ENCODE results near the gene SCAMP5. TPM values are rescaled to one million over a fixed set of nuclear protein-coding genes. Genes with fewer than 3 reads are reported as not detected.

Gene SCAMP5
- total RNA-seq, 4 donors from 2014 or later = 1.5 to 14.1 (median 8.8) TPM

- H3K4me3 ChIP-seq = no peak overlapping the region
- peaks cover 0 to 14% (median 0%) of the 10 kb centered on the region in 3 donors for H3K36me3 ChIP-seq
- H3K9me3 ChIP-seq = no peaks in the 10 kb centered on the region
- TF ChIP-seq POLR2A (IDR thresholded peaks at IDR 0.05) = no peak
- no peak for TF ChIP-seq EP300 (IDR thresholded peaks at IDR 0.05)
- TF ChIP-seq CTCF (IDR thresholded peaks at IDR 0.05) = no peak
- DNase-seq (ENCODE audit: low spot score in 2 of 2) = no peak
- peaks cover under 1 to 41% (median 11%) of the 10 kb centered on the region in 4 donors for H3K4me1 ChIP-seq
- H3K27me3 ChIP-seq = no peaks in the 10 kb centered on the region
- 78 to 80% methylated on average over 6 of the region's 6 CpGs for WGBS, 2 donors
- H3K27ac ChIP-seq = peak overlapping the region in 2 of 4 donors; percentile 22 to 32
Measured at GRCh38 chr15:75037685-75038084, 42.3 kb downstream of the SCAMP5 start.

DNA sequence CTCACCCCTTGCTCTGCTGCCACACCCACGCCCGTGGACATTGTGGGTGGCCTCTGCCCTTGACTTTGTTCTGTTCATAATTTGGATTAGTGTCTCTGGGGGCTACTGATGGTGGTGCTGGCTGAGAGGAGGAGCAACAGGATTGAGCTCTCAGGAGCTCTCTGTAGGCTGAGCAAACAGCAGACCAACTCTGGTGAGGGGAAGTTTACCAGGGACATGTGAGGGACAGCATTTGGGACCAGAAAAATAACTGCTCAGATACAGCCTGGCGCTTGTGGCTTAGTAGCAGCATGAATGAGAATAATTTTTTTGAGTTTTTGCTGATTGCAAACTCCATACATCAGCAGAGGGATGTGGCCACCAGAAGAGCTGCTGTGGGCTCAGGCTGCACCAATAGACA is 42.9 kb downstream of the SCAMP5 start:
- whole genome bisulfite sequencing, 2 donors = 51 to 61% methylated on average over 3 of the region's 3 CpGs
- no peak for TF ChIP-seq POLR2A (IDR thresholded peaks at IDR 0.05)
- no peak for TF ChIP-seq EP300 (IDR thresholded peaks at IDR 0.05)
- no peak for TF ChIP-seq CTCF (IDR thresholded peaks at IDR 0.05)
- peaks cover 0 to 14% (median 0%) of the 10 kb centered on the region in 3 donors for H3K36me3 ChIP-seq
- no peaks in the 10 kb centered on the region for H3K27me3 ChIP-seq
- peak overlapping the region in 1 of 4 donors; percentile 22 for H3K27ac ChIP-seq
- no peak for DNase-seq (ENCODE audit: low spot score in 2 of 2)
- peaks cover 3 to 46% (median 16%) of the 10 kb centered on the region in 4 donors for H3K4me1 ChIP-seq
- no peak overlapping the region for H3K4me3 ChIP-seq
- no peaks in the 10 kb centered on the region for H3K9me3 ChIP-seq

- 38 to 43% methylated on average over 12 of the region's 12 CpGs for WGBS, 2 donors
- TF ChIP-seq CTCF (IDR thresholded peaks at IDR 0.05) = peak; percentile 39 to 57 (median 49)
- peak in 1 of 2 donors; percentile 4 for TF ChIP-seq EP300 (IDR thresholded peaks at IDR 0.05)
- TF ChIP-seq POLR2A (IDR thresholded peaks at IDR 0.05) = no peak
- no peak overlapping the region for H3K4me3 ChIP-seq
- peak overlapping the region; percentile 85 to 95 (median 88) for H3K27ac ChIP-seq
- peaks cover 6 to 75% (median 51%) of the 10 kb centered on the region in 4 donors for H3K4me1 ChIP-seq
- H3K9me3 ChIP-seq = no peaks in the 10 kb centered on the region
- H3K36me3 ChIP-seq = peaks cover 0 to under 1% (median 0%) of the 10 kb centered on the region in 3 donors
- H3K27me3 ChIP-seq = no peaks in the 10 kb centered on the region
- peak; percentile 47 for DNase-seq (ENCODE audit: low spot score in 2 of 2)
Measured at GRCh38 chr15:75042730-75043508, 47.6 kb downstream of the SCAMP5 start.

DNA sequence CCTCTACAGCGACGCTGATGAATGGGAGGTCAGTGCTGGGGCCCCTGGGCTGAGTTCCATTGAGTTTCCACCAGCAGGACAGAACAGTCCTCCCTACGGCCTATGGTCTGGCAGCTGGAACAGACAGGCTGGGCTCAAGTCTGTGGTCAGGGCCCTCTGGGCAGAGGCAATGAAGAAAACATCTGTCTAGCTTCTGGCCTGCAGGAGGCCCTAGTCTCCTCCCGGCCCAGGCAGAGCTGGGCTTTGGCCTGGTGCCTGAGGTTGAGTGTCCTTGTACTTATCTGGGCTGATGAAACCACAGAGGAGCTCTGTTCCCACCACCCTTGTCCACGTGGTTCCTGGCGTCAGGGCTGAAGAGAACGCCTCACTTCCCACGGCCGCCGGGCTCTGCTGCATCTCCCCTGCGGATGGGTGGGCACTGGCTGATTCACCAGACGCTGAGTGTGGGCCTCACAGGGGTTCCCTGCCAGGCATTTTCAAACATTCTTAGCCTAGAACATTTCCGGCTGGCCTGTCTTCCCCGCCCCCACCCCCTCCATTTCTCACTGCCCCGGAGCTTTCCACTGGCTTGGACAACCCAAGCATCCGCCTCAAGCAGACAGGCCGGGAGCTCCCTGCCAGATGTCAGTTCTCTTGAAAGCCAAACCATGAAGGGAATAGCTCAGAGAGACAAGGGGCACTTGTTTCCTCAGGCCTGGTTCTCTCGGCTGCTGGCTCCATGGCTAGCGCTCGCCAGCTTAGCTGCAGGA is 48.3 kb downstream of the SCAMP5 start:
- peak; percentile 96 for DNase-seq (ENCODE audit: low spot score in 2 of 2)
- peaks cover 0 to 7% (median 0%) of the 10 kb centered on the region in 3 donors for H3K36me3 ChIP-seq
- WGBS, 2 donors = 10 to 14% methylated on average over 17 to 18 of the region's 20 CpGs
- peak overlapping the region; percentile 85 to 95 (median 88) for H3K27ac ChIP-seq
- no peaks in the 10 kb centered on the region for H3K27me3 ChIP-seq
- peak overlapping the region in 2 of 4 donors; percentile 8 to 32 for H3K4me3 ChIP-seq
- TF ChIP-seq CTCF (IDR thresholded peaks at IDR 0.05) = peak; percentile 37 to 75 (median 67)
- TF ChIP-seq POLR2A (IDR thresholded peaks at IDR 0.05) = peak in 1 of 2 donors; percentile 52
- TF ChIP-seq EP300 (IDR thresholded peaks at IDR 0.05) = peak; percentile 92 to 96
- H3K4me1 ChIP-seq = peaks cover 6 to 71% (median 49%) of the 10 kb centered on the region in 4 donors
- no peaks in the 10 kb centered on the region for H3K9me3 ChIP-seq

All from tibial nerve (tissue), 4 donors.